B cell (primary cell): Measurements from ENCODE around the gene COBL. TPM values are rescaled to one million over a fixed set of nuclear protein-coding genes. Genes with fewer than 3 reads are reported as not detected.

Experiments
- ATAC-seq: fragments of 200-7000 bp; cut with Tn5 transposase; one replicate; pipeline ENCODE4 v1.10.0; 2021; ENCODE audit warnings: low read depth, mild to moderate bottlenecking, moderate number of reproducible peaks, moderate library complexity
- CTCF ChIA-PET: fragments of 350-600 bp; sonication (Branson Sonifier 250); formaldehyde crosslinking; loops from one replicate; lab custom pipeline; 2021; ENCODE audit warnings: antibody characterized with exemption, inconsistent platforms; lab: Charles Lee
- POLR2A ChIA-PET: fragments of 350-600 bp; sonication (Branson Sonifier 250); formaldehyde crosslinking; loops from one replicate; lab custom pipeline; 2021; ENCODE audit warnings: antibody characterized with exemption; lab: Charles Lee
- DNase-seq: peaks from one replicate; pipeline ENCODE4 v3.0.0; 2013
- H2AFZ ChIP-seq: 2 replicates; pipeline ENCODE4 v1.6.1; 2012; ENCODE audit warnings: mild to moderate bottlenecking, low read depth, low read length; ENCODE audit not compliant: insufficient read depth, poor library complexity, severe bottlenecking
- H3K27ac ChIP-seq, 2 donors: 1 replicate in 1 of 2; 2 replicates in 1 of 2; pipeline ENCODE4 v1.5.1; 2012 to 2013; ENCODE audit warnings: low read length in 2 of 2, mild to moderate bottlenecking in 2 of 2, moderate library complexity in 1 of 2
- H3K27me3 ChIP-seq, 4 experiments: fragments of 200-600 bp in 1 of 4; sonication (generic) in 1 of 4; replicated peaks in 1 of 4; 1 replicate in 2 of 4; 2 replicates in 2 of 4; pipeline versions ENCODE4 v1.6.1 to v1.7.0; 2013 to 2016; ENCODE audit warnings: low read length in 3 of 4, mild to moderate bottlenecking in 2 of 4, mixed read lengths in 1 of 4, moderate library complexity in 1 of 4; ENCODE audit not compliant: insufficient read depth in 4 of 4, control insufficient read depth in 3 of 4; ENCODE audit errors: control extremely low read depth in 1 of 4
- H3K36me3 ChIP-seq, 2 experiments: replicated peaks in 1 of 2; 1 replicate in 1 of 2; 2 replicates in 1 of 2; pipeline versions ENCODE4 v1.6.1 to v1.7.1; 2013; ENCODE audit warnings: low read length in 1 of 2; ENCODE audit not compliant: insufficient read depth in 2 of 2, control insufficient read depth in 1 of 2; ENCODE audit errors: control extremely low read depth in 1 of 2, extremely low read depth in 1 of 2
- H3K4me1 ChIP-seq, 2 donors: fragments of 200-600 bp in 1 of 2; sonication (generic) in 1 of 2; 1 replicate in 1 of 2; 2 replicates in 1 of 2; pipeline versions ENCODE4 v1.5.1 to v1.6.1; 2013 to 2017; ENCODE audit warnings: low read length in 2 of 2; ENCODE audit not compliant: control insufficient read depth in 2 of 2, insufficient read depth in 2 of 2
- H3K4me2 ChIP-seq: replicated peaks from 2 replicates; pipeline ENCODE3; 2012; ENCODE audit warnings: mild to moderate bottlenecking, low read depth, low read length; ENCODE audit not compliant: poor library complexity, severe bottlenecking
- H3K4me3 ChIP-seq, 5 experiments: fragments of 200-600 bp in 1 of 5; sonication (generic) in 1 of 5; 1 replicate in 3 of 5; 2 replicates in 2 of 5; pipeline versions ENCODE4 v1.5.1 to v1.7.0; 2011 to 2016; ENCODE audit warnings: low read length in 4 of 5, mild to moderate bottlenecking in 4 of 5, low read depth in 2 of 5, control low read depth in 1 of 5, moderate library complexity in 1 of 5; ENCODE audit not compliant: insufficient read depth in 1 of 5; ENCODE audit errors: control extremely low read depth in 1 of 5, extremely low read depth in 1 of 5
- H3K79me2 ChIP-seq: fragments of 200-600 bp; sonication (generic); one replicate; pipeline ENCODE4 v1.6.0; 2016; ENCODE audit warnings: low read length; ENCODE audit not compliant: control insufficient read depth, insufficient read depth
- H3K9ac ChIP-seq: fragments of 200-600 bp; sonication (generic); 2 replicates; pipeline ENCODE4 v1.6.1; 2017; ENCODE audit warnings: mild to moderate bottlenecking, low read length, moderate library complexity
- H3K9me3 ChIP-seq, 3 donors: one replicate each; pipeline versions ENCODE4 v1.6.1 to v1.7.1; 2013; ENCODE audit warnings: low read length in 2 of 3; ENCODE audit not compliant: control insufficient read depth in 2 of 3, insufficient read depth in 1 of 3; ENCODE audit errors: control extremely low read depth in 1 of 3
- H4K20me1 ChIP-seq: 2 replicates; pipeline ENCODE4 v1.6.0; 2012; ENCODE audit warnings: mild to moderate bottlenecking, low read length; ENCODE audit not compliant: insufficient read depth, control insufficient read depth, poor library complexity, severe bottlenecking
- H3K27ac Mint-ChIP-seq: one replicate; pipeline ENCODE4 v1.8.0; 2021; ENCODE audit warnings: mixed read lengths
- H3K27me3 Mint-ChIP-seq: one replicate; pipeline ENCODE4 v1.8.0; 2021; ENCODE audit warnings: mixed read lengths
- H3K4me1 Mint-ChIP-seq: one replicate; pipeline ENCODE4 v1.8.0; 2021; ENCODE audit warnings: mixed read lengths
- H3K4me3 Mint-ChIP-seq: one replicate; pipeline ENCODE4 v1.8.0; 2021; ENCODE audit warnings: mixed read lengths
- H3K9me3 Mint-ChIP-seq: one replicate; pipeline ENCODE4 v1.8.0; 2022; ENCODE audit warnings: mixed read lengths; ENCODE audit not compliant: insufficient read depth
- EZH2 ChIP-seq: IDR thresholded peaks from 2 replicates; pipeline ENCODE4 v1.6.1; 2012; ENCODE audit warnings: borderline replicate concordance, low read depth, mild to moderate bottlenecking, moderate library complexity, low read length; ENCODE audit not compliant: insufficient read depth, poor library complexity, severe bottlenecking
- WGBS: methylation state at CpG from one replicate; pipeline ENCODE4 v1.1.5; 2013; ENCODE audit warnings: missing lambda C conversion rate; ENCODE audit not compliant: insufficient coverage; 5-methylcytosine and 5-hydroxymethylcytosine counted together
- intact Hi-C: fragments of 100-400 bp; cut with micrococcal nuclease; formaldehyde crosslinking; loops from one replicate; pipeline ENCODE4 v1.10.0; 2022
- polyA minus RNA-seq: library from RNA; depleted of rRNA, polyadenylated mRNA; stranded (reverse); fragments of >200 nt; gene quantifications from 2 replicates; pipeline ENCODE4 v1.2.3, GENCODE V29; 2012
- polyA plus RNA-seq: library from polyadenylated mRNA; depleted of rRNA; stranded (reverse); fragments of >200 nt; gene quantifications from 2 replicates; pipeline ENCODE4 v1.2.3, GENCODE V29; 2012
- total RNA-seq, 2 donors: library from RNA; stranded (reverse); fragments of 120-200 nt in 1 of 2; gene quantifications; 1 replicate in 1 of 2; 2 replicates in 1 of 2; pipeline versions ENCODE4 v1.2.3 to v1.2.4, GENCODE V29; 2013 to 2022
- TF ChIP-seq, protein P1 (sequence below): fragments of 200-600 bp; IDR thresholded peaks from one replicate; pipeline ENCODE4 v1.8.0; 2022; ENCODE audit warnings: antibody characterized with exemption, mild to moderate bottlenecking

The COBL gene, protein sequence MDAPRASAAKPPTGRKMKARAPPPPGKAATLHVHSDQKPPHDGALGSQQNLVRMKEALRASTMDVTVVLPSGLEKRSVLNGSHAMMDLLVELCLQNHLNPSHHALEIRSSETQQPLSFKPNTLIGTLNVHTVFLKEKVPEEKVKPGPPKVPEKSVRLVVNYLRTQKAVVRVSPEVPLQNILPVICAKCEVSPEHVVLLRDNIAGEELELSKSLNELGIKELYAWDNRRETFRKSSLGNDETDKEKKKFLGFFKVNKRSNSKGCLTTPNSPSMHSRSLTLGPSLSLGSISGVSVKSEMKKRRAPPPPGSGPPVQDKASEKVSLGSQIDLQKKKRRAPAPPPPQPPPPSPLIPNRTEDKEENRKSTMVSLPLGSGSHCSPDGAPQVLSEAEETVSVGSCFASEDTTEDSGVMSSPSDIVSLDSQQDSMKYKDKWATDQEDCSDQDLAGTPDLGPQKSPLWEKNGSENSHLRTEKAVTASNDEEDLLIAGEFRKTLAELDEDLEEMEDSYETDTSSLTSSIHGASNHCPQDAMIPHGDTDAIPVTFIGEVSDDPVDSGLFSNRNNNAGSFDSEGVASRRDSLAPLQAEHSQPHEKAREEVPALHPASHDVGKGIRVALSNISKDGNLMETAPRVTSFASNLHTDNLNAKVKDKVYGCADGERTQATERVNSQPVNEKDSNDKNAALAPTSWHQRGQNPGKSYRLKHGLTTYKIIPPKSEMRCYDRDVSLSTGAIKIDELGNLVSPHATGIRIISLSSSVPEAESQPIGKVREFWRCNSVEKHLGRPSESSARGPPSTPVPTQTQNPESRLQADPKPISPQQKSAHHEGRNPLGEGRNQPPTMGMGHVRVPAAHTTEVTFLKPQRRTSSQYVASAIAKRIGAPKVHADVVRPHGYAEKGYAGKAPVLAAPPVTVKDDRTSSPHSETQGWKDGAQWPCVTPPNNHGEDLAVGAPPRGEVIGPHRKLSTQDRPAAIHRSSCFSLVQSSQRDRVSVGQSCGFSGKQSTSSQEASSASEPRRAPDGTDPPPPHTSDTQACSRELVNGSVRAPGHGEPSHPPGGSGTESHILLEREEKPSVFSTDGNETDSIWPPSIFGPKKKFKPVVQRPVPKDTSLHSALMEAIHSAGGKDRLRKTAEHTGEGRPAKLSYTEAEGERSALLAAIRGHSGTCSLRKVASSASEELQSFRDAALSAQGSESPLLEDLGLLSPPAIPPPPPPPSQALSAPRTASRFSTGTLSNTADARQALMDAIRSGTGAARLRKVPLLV
- total RNA-seq: not detected in 2 replicates
- 2.0 TPM for total RNA-seq (2013)
- not detected in 2 replicates for polyA plus RNA-seq
- polyA minus RNA-seq: 0.07 TPM in 1 of 2 replicates, not detected in the other

DNA sequence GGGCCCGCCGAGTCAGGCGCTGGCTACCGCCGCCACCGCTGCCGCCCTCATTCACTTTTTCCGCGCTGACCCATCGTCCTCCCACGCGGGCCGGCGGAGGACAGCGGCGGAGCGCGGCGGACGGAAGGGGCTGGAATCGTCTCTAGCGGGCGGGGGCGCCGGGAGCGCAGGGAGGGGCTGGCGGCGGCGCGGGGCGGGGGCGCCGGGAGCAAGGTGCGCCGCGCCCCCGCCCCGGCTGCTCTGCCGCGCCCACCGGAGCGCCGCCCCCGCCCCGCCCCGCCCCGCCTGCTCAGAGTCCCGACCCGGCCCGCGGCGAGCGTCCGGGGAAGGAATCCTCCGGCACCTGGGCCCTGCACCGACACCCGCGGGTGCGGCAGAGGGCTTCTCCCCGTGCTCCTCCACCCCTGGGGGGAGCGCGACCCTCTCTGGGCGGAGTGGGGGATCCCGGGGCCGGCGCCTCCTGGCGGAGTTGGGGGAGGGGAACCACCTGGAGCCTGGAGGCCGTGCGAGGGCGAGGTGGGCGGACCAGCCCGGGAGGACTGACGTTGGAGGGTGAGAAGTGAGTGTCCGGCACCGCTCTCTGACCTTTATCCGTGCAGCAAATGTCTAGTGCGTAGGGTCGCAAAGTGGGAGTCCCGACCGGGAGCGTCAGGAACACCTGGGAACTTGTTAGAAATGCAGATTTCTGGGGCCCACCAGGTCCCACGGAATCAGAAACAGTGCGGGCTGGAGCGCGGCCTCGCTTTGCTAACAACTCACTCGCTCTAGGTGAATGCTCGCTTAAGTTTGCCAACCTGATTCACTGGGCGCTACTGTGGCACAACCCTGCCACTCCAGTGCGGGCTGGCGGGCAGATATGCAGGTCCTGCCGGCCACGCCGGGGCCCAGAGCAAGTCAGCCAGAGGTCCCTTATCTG is at the start of gene COBL:
Gene COBL, minus strand, starts transcription at position 144 of the 916 bp plus-strand sequence. CDS start 176 bp downstream, outside the sequence.
- ChIA-PET POLR2A (no interaction called here), CTCF (no interaction called here)
- H3K4me1 Mint-ChIP-seq: peaks cover 13% of the 10 kb centered on the region
- 8% methylated on average over 91 of the region's 94 CpGs for WGBS
- Histone ChIP-seq H3K9me3 (peaks cover 0 to 7% (median 0%) of the 10 kb centered on the region in 3 donors), H4K20me1 (no peaks in the 10 kb centered on the region), H3K27ac (no peak within 1 kb of the TSS), H3K9ac (no peak within 1 kb of the TSS), H3K4me1 (peaks cover 5 to 6% of the 10 kb centered on the region in 2 donors), H3K4me3 (no peak within 1 kb of the TSS), H3K4me2 (peak within 1 kb of the TSS; percentile 48), H3K79me2 (no peaks in the 10 kb centered on the region), H3K36me3 (no peaks in the 10 kb centered on the region), H2AFZ (peak within 1 kb of the TSS; percentile 42), H3K27me3 (peaks cover 0 to 24% (median 9%) of the 10 kb centered on the region in 4 experiments)
- no peak for DNase-seq
- TF ChIP-seq, protein P1, sequence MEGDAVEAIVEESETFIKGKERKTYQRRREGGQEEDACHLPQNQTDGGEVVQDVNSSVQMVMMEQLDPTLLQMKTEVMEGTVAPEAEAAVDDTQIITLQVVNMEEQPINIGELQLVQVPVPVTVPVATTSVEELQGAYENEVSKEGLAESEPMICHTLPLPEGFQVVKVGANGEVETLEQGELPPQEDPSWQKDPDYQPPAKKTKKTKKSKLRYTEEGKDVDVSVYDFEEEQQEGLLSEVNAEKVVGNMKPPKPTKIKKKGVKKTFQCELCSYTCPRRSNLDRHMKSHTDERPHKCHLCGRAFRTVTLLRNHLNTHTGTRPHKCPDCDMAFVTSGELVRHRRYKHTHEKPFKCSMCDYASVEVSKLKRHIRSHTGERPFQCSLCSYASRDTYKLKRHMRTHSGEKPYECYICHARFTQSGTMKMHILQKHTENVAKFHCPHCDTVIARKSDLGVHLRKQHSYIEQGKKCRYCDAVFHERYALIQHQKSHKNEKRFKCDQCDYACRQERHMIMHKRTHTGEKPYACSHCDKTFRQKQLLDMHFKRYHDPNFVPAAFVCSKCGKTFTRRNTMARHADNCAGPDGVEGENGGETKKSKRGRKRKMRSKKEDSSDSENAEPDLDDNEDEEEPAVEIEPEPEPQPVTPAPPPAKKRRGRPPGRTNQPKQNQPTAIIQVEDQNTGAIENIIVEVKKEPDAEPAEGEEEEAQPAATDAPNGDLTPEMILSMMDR: no peak
- no peak for TF ChIP-seq EZH2
- H3K4me3 Mint-ChIP-seq: peak within 1 kb of the TSS; percentile 52
- no peak within 1 kb of the TSS for H3K27ac Mint-ChIP-seq
- no peak for ATAC-seq
- H3K9me3 Mint-ChIP-seq: no peaks in the 10 kb centered on the region
- H3K27me3 Mint-ChIP-seq: peaks cover 44% of the 10 kb centered on the region
- intact Hi-C loops: no loop called here
